NCI-H82 treated with DMSO at 0.1 percent for 48 hours (cell line): ENCODE results near the gene RBFOX2.
"Not testable (repeated sequence)": the region's sequence is repeated elsewhere in the genome, so short reads cannot be mapped to it uniquely, and the experiment has no call there.

Source experiments
- DNase-seq: peaks from one replicate; lab custom pipeline; 2025; ENCODE audit not compliant: unreplicated experiment; lab: John Stamatoyannopoulos, UW

The RBFOX2 gene

DNA sequence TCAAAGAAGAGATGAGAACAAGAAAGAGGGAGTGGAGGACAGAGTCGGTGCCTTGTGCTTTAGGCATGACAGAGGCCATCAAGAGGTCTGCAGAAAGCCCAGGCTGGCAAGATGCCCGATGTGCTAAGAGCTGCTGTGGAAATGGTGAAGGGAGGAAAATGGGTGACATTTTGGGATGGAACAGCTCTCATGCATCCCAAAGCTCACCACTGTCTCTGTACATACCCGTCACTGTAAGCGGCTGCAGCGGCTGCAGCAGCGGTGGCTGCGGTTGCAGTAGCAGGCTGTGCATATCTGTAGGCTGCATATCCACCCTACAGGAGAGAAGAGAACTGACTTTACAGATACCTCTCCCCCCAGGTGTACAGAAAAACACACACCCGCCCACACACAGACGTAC lies 282.4 kb downstream of the RBFOX2 start:
- no peak for DNase-seq

DNA sequence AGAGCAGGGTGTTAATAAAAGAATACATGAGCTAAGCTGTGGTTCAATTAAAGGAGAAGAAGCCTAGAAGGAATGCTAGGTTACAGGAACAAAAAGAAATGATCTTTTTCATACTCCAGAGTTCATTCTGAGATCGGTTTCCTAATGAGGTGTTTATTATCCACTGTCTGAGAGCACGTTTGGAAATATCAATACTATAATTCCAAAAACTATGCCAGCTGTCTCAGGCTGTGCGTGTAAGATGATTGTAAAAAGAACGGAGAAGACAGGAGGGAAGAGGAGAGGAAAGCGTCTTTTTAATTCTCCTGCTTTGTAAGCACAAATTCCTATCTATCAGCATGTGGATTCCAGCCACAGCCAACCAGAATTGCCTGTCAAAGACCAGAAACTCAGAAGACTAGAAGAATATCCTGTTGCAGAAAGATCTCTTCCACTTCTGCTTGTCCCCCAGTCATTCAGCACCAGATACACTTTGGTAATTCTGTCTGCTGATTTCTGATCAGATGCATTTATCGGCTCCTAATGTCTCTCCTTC lies 285.2 kb downstream of the RBFOX2 start:
- no peak for DNase-seq

DNA sequence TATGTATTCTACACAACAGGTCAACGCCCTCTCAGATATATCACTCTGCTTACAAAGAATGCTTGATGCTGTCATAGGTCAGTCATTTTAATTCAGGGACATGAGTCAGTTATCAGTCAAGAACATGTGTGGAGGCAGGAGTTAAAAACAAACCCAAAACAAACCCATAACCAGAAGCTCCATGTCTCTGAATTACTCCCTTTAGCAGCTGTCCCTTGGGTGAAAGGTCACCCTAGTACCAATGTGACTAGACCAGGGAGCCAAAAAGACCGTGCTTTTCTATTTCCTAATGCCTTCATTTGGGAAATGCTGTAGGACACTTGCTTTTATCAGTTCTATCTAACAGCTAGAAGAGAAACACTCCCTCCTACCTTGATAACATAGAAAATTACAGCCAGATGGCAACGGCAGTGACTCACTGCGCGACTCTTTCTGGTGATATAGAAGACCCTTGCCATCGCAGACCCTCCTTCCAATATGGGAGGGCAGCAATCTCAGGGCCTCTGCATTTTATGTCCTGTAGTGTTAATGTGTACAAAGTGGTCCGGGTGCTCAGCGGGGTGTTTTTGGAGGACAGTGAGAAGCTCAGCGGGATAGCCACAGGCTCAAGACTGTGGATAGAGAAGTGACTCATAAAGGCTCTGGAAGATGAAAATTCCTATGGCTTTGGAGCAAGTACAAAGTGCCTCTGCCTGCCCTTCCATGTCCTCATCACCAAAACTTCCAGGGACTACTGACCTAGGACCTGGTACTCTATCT lies 286.1 kb downstream of the RBFOX2 start:
- no peak for DNase-seq

DNA sequence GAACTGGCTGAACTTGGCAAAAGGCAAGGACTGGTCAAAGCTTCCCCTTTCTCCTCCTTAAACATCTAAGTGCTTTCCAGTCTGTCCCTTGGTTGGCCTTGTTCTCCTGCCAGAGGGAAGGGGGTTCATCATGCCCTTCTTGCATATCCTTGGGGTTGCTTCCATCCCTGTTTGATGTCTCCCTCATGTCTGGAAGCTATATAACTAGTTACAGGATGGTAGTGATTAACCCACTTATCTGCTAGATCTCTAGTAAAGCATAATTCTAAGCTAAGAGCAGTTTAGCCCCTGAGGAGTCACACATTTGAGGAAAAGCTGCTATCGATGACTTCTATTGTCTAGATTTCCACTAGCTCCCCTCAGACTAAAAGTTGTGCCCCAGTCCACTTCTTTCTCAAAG lies 288.0 kb downstream of the RBFOX2 start:
- DNase-seq, result no peak

DNA sequence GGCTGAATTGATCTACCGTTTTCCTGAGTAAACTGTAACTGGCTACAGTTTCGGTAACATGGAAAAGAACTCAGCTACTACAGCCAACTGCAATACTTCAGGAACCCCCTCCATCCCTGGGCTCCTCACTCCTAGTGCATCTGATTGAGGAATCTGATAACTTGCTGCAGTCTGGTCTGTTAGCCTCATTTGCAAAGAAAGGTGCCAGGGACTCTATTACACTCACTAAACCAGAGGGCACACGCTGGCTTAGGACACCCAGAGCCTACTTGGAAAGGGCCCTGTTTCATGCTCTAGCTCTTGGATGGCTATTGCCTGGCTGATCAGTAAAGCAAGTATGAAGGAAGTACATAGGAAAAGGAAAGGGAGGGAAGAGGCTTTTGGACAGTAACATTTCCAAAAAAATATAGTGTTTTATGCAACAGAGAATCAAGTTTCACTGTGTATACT lies 288.7 kb downstream of the RBFOX2 start:
- DNase-seq, result no peak

DNA sequence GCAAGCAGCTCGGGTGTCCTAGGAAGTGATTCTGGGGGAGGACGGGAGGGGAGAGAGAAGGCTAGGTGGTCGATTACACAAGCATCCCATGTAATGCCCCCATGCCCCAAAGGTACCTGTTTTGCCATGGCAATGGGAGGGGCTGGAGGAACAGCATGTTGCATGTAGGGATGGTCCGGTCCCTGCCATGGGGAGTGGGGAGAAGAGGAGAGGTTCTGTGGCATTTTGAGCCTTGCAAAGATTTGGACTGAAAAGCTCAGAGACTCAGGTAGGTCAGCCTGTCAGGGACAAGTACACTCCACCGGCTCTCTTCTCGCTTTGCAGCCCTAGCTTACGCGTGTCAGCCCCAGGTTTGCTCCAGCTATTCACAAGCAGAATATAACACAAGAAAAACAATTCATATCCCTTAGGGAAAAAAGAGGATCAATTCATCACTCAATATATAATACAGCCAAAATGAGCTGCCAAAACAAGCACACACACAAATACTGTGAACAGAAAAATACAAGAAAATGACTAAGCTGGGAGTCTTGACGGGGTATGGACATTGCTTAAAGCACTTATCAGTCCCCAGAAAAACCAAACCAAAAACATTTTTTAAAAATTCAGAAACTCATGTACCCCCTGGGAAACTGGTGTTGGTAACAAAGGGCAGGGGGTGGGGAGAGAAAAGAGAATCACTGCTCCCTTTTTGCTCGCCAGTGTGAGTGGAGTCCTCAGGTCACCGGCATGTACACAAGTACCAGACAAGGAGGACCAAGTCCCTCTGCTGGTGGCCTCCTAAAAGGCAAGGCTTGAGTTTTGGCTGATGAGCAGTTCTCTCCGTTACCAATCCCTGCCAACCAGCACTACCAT lies 289.3 kb downstream of the RBFOX2 start:
- DNase-seq, result no peak

DNA sequence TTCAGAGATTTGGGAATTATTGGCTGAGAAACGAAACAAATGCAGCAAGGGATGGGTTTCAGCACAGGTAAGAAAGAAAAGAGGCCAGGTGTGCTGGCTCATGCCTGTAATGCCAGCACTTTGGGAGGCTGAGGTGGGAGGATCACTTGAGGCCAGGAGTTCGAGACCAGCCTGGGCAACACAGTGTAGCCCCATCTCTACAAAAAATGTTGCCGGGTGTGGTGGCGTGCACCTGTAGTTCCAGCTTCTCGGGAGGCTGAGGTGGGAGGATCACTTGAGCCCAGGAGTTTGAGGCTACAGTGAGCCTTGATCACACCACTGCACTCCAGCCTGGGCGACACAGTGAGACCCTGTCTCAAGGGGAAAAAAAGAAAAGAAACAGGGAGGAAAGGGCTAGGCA lies 290.7 kb downstream of the RBFOX2 start:
- DNase-seq, result not testable (repeated sequence)

DNA sequence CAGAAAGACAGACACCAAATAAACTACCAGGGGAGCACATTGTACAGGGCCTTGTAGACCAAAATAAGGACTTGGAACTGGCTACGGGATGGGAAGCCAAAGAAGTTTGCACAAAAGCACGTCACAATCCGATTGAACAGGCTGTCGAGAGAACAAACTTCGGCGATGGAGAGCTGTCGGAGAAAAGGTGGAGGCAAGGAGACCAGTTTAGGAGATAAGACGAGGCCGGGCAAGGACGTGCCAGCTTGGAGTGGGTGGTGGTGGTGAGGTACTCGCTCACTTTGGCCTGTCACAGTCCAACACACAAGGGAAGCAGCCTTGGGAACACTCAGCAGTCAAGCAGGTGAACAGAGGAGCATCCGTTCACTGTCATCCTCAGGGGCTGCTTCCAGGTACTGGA lies 291.9 kb downstream of the RBFOX2 start:
- no peak for DNase-seq

DNA sequence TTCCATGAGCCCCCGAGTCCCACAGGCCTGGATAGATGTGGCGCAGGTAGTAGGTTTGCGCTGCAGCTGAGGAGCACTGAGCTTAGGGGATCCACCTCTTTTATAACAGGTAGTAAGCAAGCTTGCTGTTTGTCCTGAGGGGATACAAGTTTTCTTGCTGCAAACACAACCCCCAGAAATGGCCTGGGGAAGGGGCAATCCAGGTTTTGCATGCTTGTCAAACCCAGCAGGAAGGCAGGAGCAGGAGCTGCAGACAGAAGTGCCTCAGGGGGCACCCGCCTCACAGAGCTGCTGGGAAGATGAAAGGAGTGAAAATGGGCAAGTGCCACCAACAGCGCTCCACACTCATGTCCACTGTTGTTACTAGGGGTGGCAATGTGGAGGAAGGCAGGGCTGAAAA lies 292.5 kb downstream of the RBFOX2 start:
- no peak for DNase-seq

DNA sequence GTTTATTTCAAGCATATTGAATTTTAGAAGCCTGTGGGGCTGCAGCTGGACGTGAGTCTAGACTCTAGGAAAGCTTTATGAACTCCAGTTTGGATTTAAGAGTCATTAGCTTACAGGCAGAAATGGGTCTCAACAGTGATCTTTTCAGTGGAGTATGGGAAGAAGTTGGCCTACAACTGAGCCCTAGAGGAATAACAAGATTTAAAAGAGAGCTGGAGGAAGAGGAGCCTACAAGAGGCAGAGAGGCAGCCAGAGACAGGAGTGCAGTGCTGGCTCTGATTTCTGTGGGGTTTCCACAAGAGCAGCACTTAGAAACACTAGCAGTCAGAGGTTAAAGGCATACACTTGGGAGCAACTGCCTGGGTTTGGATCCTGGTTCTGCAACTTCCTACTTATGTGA lies 293.1 kb downstream of the RBFOX2 start:
- no peak for DNase-seq

DNA sequence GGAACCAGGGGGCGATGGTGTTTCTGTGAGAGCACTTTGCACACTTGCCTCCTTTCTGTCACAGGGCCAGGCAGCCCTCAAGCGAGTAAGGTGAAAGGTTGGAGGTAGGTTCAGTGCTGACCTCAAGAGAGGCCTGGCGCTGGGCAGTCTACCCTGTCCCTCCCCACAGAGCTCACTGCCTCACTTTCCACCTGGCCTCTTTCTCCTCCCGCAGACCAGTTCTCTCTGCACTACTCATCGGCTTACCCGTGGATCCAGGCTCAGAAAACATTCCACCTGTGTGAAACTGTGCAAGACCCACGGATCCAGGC lies 294.2 kb downstream of the RBFOX2 start:
- DNase-seq, result no peak

DNA sequence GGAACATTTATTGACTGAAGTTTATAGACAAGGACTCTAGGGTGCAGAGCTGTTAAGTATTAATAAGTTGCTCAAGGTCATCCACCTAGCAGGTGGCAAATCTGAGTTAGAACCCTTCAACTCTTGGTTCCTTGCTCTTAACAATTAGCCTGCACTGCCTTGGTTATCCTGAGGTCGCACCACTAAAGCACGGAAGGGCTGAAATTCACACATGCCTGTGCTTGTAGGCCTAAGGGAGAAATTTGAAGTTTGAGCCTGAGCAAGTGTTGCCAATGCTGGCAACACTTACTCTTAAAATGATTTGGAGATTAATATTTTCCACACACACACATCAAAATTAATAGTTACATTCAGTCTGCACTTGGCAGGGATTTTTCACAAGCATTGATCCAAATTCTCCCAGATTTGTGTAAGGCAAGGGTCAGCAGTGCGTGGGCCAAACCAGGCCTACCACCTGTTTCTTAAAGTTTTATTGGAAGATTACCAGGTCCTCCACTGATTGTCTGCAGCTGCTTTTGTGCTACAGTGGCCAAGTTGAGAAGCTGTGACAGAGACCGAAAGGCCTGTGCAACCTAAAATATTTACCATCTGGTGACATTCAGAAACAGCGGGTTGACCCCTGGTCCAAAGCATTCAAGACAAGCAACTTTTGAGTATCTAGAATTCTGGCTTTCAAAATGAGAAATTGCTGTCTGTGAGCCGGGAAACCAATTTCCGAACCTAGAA lies 294.7 kb downstream of the RBFOX2 start:
- no peak for DNase-seq

DNA sequence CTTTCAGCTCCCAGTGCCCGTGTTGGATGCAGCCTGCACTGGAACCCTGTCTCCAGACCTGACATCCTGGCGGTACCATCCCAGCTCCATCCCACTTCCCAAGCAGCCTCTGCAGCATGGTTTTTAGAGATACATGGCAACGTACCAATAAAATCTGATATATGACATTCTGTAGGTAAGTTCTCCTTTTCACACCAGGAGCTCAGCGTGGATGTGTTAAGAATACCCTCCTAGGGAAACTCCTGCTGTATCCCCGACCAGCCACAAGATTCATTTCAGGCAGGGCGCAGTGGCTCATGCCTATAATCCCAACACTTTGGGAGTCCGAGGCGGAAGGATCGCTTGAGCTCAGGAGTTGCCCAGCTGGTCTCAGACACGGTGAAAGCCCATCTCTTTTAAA lies 295.6 kb downstream of the RBFOX2 start:
- no peak for DNase-seq

DNA sequence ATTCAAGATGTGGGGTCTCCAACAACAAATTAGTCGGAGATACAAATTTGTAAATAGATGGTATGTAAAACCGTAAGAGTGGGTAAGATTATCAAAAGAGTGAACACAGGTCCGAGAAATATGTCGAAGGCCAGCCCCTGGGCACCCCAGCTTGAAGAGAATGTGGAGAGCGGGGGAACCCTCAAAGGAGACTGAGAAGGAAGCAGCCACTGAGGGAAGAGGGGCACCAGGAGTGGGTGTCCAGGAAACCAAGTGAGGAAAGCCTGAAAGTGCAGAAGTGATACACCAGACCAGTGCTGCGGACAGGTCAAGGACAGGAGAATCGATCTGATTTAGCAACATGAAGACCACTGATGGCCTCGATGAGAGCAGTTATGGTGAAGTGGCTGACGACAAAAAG lies 296.5 kb downstream of the RBFOX2 start:
- no peak for DNase-seq

DNA sequence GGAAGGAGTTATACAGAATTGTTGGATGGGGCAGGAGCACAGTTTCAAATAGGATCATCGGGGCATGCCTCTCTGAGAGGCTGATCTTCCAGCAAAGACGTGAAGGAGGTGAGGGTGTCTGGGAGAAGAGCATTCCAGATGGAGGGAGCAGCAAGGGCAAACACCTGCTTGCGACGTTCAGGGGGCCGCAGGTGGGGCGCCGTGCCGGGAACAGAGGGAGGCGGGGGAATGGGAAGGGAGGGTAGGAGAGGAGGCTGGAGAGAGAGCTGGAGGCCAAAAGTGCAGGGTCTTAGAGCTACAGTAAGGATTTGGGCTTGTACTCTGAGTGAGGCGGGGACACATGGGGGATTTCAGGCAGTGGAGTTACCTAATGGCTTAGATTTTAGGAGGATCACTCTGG lies 297.3 kb downstream of the RBFOX2 start:
- DNase-seq, result no peak

DNA sequence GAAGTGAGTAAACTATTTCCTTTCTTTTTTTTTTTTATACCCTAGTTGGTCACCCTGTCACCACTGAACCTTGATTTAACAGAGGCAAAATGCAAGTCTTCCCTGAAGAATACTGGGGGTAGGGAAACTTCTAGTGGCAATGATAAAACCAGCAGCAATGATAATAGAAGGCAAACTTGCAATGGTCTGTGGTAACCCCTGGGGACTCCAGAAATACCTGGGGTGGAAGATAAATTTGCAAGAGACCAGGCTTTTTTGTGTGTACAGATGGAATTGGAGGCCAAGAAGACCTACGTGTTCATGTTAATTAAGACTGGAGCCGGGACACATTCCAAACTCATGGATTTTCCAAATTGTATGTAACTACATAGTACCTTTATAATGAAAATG lies 299.3 kb downstream of the RBFOX2 start:
- DNase-seq, result no peak

DNA sequence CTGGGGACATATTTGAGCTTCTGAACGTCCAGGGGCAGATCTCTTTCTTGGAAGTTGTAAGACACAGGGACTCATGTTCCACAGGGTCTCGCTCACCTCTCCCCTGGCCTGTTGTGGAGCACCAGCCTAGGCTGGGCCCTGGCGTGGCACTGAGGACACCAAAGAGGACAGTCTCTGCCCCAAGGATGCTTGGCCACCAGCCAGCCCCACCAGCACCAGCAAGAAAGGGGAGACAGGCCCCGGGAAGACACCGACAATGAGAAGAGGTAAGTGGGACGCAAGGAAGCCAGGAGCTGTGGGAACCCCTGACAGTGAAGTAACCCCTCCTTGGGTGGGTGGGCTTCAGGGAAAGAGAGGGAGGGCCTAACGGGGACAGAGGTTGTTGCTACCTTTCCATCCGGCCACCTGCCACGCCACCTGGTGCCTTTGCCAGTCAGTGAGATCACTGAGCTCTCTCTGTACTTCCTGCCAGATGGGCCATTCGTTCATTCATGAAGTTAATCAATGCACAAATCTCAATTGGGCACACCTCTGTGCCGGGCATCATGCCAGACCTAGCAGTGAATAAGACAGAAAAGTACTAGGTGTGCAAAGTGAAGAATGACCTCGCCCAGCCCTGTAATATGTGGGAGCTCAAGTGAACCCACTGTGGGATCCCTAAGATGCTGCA lies 299.9 kb downstream of the RBFOX2 start:
- no peak for DNase-seq

DNA sequence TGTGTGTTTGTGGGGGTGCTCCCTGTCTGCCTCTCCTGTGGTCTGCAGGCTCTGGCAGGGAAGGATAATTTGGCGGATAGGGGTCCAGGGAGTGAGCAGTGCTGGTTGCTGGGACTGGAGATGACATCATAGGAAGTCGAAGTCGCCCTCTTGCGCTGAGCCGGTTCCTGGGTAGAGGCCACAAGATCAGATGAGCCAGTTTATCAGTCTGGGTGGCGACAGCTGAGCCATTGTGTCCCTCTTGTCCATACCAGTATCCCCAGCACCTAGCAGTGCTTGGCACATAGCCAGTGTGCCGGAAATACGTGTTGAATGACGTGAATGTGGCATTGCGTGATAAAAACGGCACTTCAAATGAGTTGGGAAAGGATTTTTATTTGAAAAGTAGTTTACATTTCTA lies 301.2 kb downstream of the RBFOX2 start:
- no peak for DNase-seq

DNA sequence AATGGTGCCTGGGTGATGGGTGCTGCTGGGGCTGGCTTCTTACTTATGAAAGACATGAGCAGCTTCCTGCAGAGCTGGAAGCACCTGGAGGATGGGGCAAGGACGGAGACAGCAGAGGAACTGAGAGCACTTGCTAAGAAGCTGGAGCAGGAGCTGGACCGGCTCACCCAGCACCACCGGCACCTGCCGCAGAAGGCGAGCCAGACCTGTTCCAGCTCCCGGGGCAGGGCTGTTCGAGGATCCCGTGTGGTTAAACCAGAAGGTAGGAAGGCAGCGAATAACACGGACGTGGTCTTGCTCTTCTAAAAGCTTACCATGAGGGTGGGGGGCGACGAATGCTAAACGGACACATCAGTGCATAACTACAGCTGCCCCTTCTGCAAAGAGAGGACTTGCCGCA lies 301.7 kb downstream of the RBFOX2 start:
- DNase-seq, result no peak

DNA sequence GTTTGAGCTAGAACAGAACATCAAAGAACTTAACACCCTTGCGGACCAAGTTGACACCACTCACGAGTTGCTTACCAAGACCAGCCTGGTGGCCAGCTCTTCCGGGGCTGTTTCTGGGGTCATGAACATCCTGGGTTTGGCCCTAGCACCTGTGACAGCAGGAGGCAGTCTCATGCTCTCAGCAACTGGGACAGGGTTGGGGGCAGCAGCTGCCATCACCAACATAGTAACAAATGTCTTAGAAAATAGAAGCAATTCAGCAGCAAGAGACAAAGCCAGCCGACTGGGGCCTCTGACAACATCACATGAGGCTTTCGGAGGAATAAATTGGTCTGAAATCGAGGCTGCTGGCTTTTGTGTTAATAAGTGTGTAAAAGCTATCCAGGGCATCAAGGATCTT lies 302.2 kb downstream of the RBFOX2 start:
- DNase-seq, result no peak

DNA sequence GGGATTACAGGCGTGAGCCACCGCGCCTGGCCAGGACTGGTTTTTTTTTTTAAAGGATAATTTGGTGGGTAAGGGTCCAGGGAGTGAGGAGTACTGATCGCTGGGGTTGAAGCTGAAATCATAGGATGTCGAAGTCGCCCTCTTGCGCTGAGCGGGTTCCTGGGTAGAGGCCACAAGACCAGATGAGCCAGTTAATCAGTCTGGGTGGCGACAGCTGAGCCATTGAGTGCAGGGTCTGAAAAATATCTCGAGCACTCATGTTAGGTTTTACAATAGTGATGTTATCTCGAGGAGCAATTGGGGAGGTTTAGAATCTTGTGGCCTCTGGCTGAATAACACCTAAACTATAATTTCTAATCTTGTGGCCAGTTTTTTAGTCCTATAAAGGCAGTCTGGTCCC lies 303.1 kb downstream of the RBFOX2 start:
- no peak for DNase-seq
